HepG2 (cell line): Measurements from ENCODE around the gene FAIM2. TPM values are rescaled to one million over a fixed set of nuclear protein-coding genes. Genes with fewer than 3 reads are reported as not detected.

Source experiments
- CAMTA2 ChIP-seq: sonication (generic); formaldehyde crosslinking; IDR thresholded peaks from 2 replicates; pipeline ENCODE4 v1.4.0; 2020; ENCODE audit warnings: mild to moderate bottlenecking, missing genetic modification reagents, borderline replicate concordance
- EEA1 ChIP-seq: sonication (generic); formaldehyde crosslinking; IDR thresholded peaks from 2 replicates; pipeline ENCODE4 v1.5.1; 2020; ENCODE audit warnings: mild to moderate bottlenecking, missing genetic modification reagents, borderline replicate concordance
- GATA4 ChIP-seq: sonication (generic); IDR thresholded peaks from 2 replicates; pipeline ENCODE4 v1.6.1; 2016; ENCODE audit warnings: antibody characterized with exemption, low read depth, borderline replicate concordance
- GLMP ChIP-seq: sonication (generic); formaldehyde crosslinking; IDR thresholded peaks from 2 replicates; pipeline ENCODE4 v1.9.0; 2021; ENCODE audit warnings: missing genetic modification reagents, mild to moderate bottlenecking, borderline replicate concordance
- KAT7 ChIP-seq: IDR thresholded peaks from 2 replicates; pipeline ENCODE4 v1.6.1; 2018; ENCODE audit warnings: borderline replicate concordance, missing compliant biosample characterization
- KDM2A ChIP-seq: sonication (generic); formaldehyde crosslinking; IDR thresholded peaks from 2 replicates; pipeline ENCODE4 v1.4.0; 2020; ENCODE audit warnings: low read depth, missing genetic modification reagents, borderline replicate concordance
- KDM6A ChIP-seq: IDR thresholded peaks from 2 replicates; pipeline ENCODE4 v1.6.1; 2016; ENCODE audit warnings: low read depth
- MAF1 ChIP-seq: sonication (generic); formaldehyde crosslinking; IDR thresholded peaks from 2 replicates; pipeline ENCODE4 v1.5.0; 2020; ENCODE audit warnings: missing genetic modification reagents, borderline replicate concordance
- MBNL3 ChIP-seq: fragments of 250-450 bp; sonication (Bioruptor Pico); conservative IDR thresholded peaks from 2 replicates; pipeline ENCODE4 v1.8.0; 2022; ENCODE audit warnings: mild to moderate bottlenecking, inconsistent platforms
- RARG ChIP-seq: sonication (generic); formaldehyde crosslinking; IDR thresholded peaks from 2 replicates; pipeline ENCODE4 v1.4.0; 2020; ENCODE audit warnings: low read depth, mild to moderate bottlenecking, missing genetic modification reagents
- SP2 ChIP-seq: sonication (generic); formaldehyde crosslinking; IDR thresholded peaks from 2 replicates; pipeline ENCODE4 v1.5.1; 2020; ENCODE audit warnings: mild to moderate bottlenecking, missing genetic modification reagents
- STAT6 ChIP-seq: sonication (generic); formaldehyde crosslinking; IDR thresholded peaks from 2 replicates; pipeline ENCODE4 v1.4.0; 2020; ENCODE audit warnings: missing genetic modification reagents, mild to moderate bottlenecking, borderline replicate concordance
- ZFP36 ChIP-seq: fragments of 150-350 bp; IDR thresholded peaks from 2 replicates; pipeline ENCODE4 v1.6.1; 2018; ENCODE audit warnings: borderline replicate concordance, low read length, low read depth; ENCODE audit not compliant: partially characterized antibody
- ZSCAN30 ChIP-seq: sonication (generic); formaldehyde crosslinking; IDR thresholded peaks from 2 replicates; pipeline ENCODE4 v1.5.0; 2020; ENCODE audit warnings: mild to moderate bottlenecking, missing genetic modification reagents
- polyA plus RNA-seq, 8 experiments: library from polyadenylated mRNA; depleted of rRNA in 3 of 8; stranded (reverse) in 7 of 8; unstranded in 1 of 8; fragments of >200 nt; fragmentation: Illumina TruSeq in 4 of 8; extraction: Trizol in 4 of 8; gene quantifications; 2 replicates each; pipeline versions ENCODE4 v1.2.1 to v1.2.3, GENCODE V29; 2011 to 2016; ENCODE audit warnings: low read depth in 4 of 8, missing spikeins in 1 of 8, mixed read lengths in 1 of 8; ENCODE audit not compliant: insufficient read depth in 1 of 8
- total RNA-seq, 5 experiments: library from RNA; depleted of rRNA; stranded (reverse); fragments of >200 nt; fragmentation: Illumina TruSeq; extraction: Trizol; gene quantifications; 2 replicates each; pipeline ENCODE4 v1.2.3, GENCODE V29; 2016; ENCODE audit warnings: low read depth in 1 of 5
- TF ChIP-seq, protein P1 (sequence below): sonication (generic); formaldehyde crosslinking; IDR thresholded peaks from 2 replicates; pipeline ENCODE4 v1.4.0; 2020; ENCODE audit warnings: missing genetic modification reagents, borderline replicate concordance
- TF ChIP-seq, protein P2 (sequence below): sonication (generic); formaldehyde crosslinking; IDR thresholded peaks from 2 replicates; pipeline ENCODE4 v1.4.0; 2020; ENCODE audit warnings: mild to moderate bottlenecking, low read depth, missing genetic modification reagents
- TF ChIP-seq, protein P3 (sequence below): sonication (generic); formaldehyde crosslinking; IDR thresholded peaks from 2 replicates; pipeline ENCODE4 v1.5.0; 2020; ENCODE audit warnings: mild to moderate bottlenecking, missing genetic modification reagents

Gene FAIM2
- total and polyA plus RNA-seq, 2 of the 13 experiments (the other 11 are each of a cell fraction or from before 2014, with no cell fraction given), result not detected

GRCh38 chr12:49842519-49843352 is 61.0 kb downstream of the FAIM2 start, which contains the start of gene BCDIN3D (continued):
- TF ChIP-seq SP2 (CRISPR knock-in tag), result peak; percentile 60
- TF ChIP-seq ZSCAN30 (CRISPR knock-in tag), result peak; percentile 38; the same call in 1 of the 2 replicates
- TF ChIP-seq CAMTA2 (CRISPR knock-in tag), result no peak
- no peak for TF ChIP-seq KDM6A (CRISPR knock-in tag)
- no peak for TF ChIP-seq STAT6 (CRISPR knock-in tag)
- peak; percentile 47; the same call in 1 of the 2 replicates for TF ChIP-seq KAT7 (CRISPR knock-in tag)
- no peak for TF ChIP-seq EEA1 (CRISPR knock-in tag)
- TF ChIP-seq MBNL3, result no peak
- TF ChIP-seq, protein P1, sequence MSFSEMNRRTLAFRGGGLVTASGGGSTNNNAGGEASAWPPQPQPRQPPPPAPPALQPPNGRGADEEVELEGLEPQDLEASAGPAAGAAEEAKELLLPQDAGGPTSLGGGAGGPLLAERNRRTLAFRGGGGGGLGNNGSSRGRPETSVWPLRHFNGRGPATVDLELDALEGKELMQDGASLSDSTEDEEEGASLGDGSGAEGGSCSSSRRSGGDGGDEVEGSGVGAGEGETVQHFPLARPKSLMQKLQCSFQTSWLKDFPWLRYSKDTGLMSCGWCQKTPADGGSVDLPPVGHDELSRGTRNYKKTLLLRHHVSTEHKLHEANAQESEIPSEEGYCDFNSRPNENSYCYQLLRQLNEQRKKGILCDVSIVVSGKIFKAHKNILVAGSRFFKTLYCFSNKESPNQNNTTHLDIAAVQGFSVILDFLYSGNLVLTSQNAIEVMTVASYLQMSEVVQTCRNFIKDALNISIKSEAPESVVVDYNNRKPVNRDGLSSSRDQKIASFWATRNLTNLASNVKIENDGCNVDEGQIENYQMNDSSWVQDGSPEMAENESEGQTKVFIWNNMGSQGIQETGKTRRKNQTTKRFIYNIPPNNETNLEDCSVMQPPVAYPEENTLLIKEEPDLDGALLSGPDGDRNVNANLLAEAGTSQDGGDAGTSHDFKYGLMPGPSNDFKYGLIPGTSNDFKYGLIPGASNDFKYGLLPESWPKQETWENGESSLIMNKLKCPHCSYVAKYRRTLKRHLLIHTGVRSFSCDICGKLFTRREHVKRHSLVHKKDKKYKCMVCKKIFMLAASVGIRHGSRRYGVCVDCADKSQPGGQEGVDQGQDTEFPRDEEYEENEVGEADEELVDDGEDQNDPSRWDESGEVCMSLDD (CRISPR knock-in tag), result no peak
- TF ChIP-seq KDM2A (CRISPR knock-in tag), result peak; percentile 91
- no peak; the same call in 1 of the 2 replicates for TF ChIP-seq GLMP (CRISPR knock-in tag)
- TF ChIP-seq GATA4, result no peak
- TF ChIP-seq, protein P2, sequence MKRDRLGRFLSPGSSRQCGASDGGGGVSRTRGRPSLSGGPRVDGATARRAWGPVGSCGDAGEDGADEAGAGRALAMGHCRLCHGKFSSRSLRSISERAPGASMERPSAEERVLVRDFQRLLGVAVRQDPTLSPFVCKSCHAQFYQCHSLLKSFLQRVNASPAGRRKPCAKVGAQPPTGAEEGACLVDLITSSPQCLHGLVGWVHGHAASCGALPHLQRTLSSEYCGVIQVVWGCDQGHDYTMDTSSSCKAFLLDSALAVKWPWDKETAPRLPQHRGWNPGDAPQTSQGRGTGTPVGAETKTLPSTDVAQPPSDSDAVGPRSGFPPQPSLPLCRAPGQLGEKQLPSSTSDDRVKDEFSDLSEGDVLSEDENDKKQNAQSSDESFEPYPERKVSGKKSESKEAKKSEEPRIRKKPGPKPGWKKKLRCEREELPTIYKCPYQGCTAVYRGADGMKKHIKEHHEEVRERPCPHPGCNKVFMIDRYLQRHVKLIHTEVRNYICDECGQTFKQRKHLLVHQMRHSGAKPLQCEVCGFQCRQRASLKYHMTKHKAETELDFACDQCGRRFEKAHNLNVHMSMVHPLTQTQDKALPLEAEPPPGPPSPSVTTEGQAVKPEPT (CRISPR knock-in tag), result peak; percentile 51; the same call in 1 of the 2 replicates
- peak; percentile 51; the same call in 1 of the 2 replicates for TF ChIP-seq MAF1 (CRISPR knock-in tag)
- TF ChIP-seq ZFP36, result no peak
- TF ChIP-seq, protein P3, sequence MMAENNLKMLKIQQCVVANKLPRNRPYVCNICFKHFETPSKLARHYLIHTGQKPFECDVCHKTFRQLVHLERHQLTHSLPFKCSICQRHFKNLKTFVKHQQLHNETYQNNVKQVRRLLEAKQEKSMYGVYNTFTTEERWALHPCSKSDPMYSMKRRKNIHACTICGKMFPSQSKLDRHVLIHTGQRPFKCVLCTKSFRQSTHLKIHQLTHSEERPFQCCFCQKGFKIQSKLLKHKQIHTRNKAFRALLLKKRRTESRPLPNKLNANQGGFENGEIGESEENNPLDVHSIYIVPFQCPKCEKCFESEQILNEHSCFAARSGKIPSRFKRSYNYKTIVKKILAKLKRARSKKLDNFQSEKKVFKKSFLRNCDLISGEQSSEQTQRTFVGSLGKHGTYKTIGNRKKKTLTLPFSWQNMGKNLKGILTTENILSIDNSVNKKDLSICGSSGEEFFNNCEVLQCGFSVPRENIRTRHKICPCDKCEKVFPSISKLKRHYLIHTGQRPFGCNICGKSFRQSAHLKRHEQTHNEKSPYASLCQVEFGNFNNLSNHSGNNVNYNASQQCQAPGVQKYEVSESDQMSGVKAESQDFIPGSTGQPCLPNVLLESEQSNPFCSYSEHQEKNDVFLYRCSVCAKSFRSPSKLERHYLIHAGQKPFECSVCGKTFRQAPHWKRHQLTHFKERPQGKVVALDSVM (CRISPR knock-in tag), result no peak; the same call in 1 of the 2 replicates
- no peak for TF ChIP-seq RARG (CRISPR knock-in tag)
